ENCODE data around the gene USP3. TPM values are rescaled to one million over a fixed set of nuclear protein-coding genes. Genes with fewer than 3 reads are reported as not detected.
A peak's percentile ranks its signal among the peaks of the same experiment; 100 is the strongest.

USP3 gene
- total and polyA plus RNA-seq, 9 donors: 21.1 to 76.0 (median 60.1) TPM

- WGBS, 3 donors: 7 to 14% (median 12%) methylated on average over 25 to 26 of the region's 26 CpGs
- TF ChIP-seq POLR2A (IDR thresholded peaks at IDR 0.05) (no peak), EP300 (IDR thresholded peaks at IDR 0.05) (no peak), CTCF (IDR thresholded peaks at IDR 0.05) (no peak)
- peak overlapping the region; percentile 65 for H3K4me3 ChIP-seq
- H3K9me3 ChIP-seq: no peaks in the 10 kb centered on the region
- H3K27ac ChIP-seq: peak overlapping the region; percentile 48 to 80
- no peaks in the 10 kb centered on the region for H3K27me3 ChIP-seq
- peaks cover 28% of the 10 kb centered on the region for H3K4me1 ChIP-seq (ENCODE audit: insufficient read depth)
- peak in 1 of 5 donors; percentile 41 for DNase-seq
- intact Hi-C loops (cut with DNase I): loop anchor here in 3 of 4 donors (5.0 to 10.0 kb wide), 3 partner anchors 95 to 105 kb away; partner anchors contain the start of gene USP3 (in 2 of the 3)
- H3K36me3 ChIP-seq: no peaks in the 10 kb centered on the region
These were observed 95.7 kb downstream of the USP3 start for GRCh38 chr15:63600001-63600615.

- peak; percentile 57 for TF ChIP-seq POLR2A (IDR thresholded peaks at IDR 0.05)
- TF ChIP-seq CTCF (IDR thresholded peaks at IDR 0.05): peak in 1 of 3 donors; percentile 43
- no peak for TF ChIP-seq EP300 (IDR thresholded peaks at IDR 0.05)
- intact Hi-C loops (cut with DNase I): loop anchor here in 3 of 4 donors (5.0 to 10.0 kb wide), 3 partner anchors 96 to 106 kb away; partner anchors contain the start of gene USP3 (in 2 of the 3)
- DNase-seq: peak; percentile 78 to 94 (median 87)
- 0% methylated on average over 29 to 60 of the region's 60 CpGs for WGBS, 3 donors
- Histone ChIP-seq H3K4me1 (ENCODE audit: insufficient read depth) (peaks cover 25% of the 10 kb centered on the region), H3K9me3 (no peaks in the 10 kb centered on the region), H3K27me3 (no peaks in the 10 kb centered on the region), H3K27ac (peak overlapping the region; percentile 48 to 80), H3K36me3 (no peaks in the 10 kb centered on the region), H3K4me3 (peak overlapping the region; percentile 65)
These were observed 96.2 kb downstream of the USP3 start for GRCh38 chr15:63600616-63601025.

GRCh38 chr15:63601026-63601703 is 96.8 kb downstream of the USP3 start:
- Histone ChIP-seq H3K27ac (peak overlapping the region; percentile 49 to 51), H3K27me3 (no peaks in the 10 kb centered on the region), H3K4me3 (peak overlapping the region; percentile 65), H3K4me1 (ENCODE audit: insufficient read depth) (peaks cover 23% of the 10 kb centered on the region), H3K9me3 (no peaks in the 10 kb centered on the region), H3K36me3 (no peaks in the 10 kb centered on the region)
- TF ChIP-seq EP300 (IDR thresholded peaks at IDR 0.05): no peak
- TF ChIP-seq POLR2A (IDR thresholded peaks at IDR 0.05): no peak
- TF ChIP-seq CTCF (IDR thresholded peaks at IDR 0.05): no peak
- intact Hi-C loops (cut with DNase I): loop anchor here in 3 of 4 donors (5.0 to 10.0 kb wide), 3 partner anchors 96 to 106 kb away; partner anchors contain the start of gene USP3 (in 2 of the 3)
- peak in 3 of 5 donors; percentile 36 to 65 (median 63) for DNase-seq
- WGBS, 3 donors: 1 to 2% (median 1%) methylated on average over 62 to 63 of the region's 63 CpGs

GRCh38 chr15:63601704-63602185 is 97.4 kb downstream of the USP3 start:
- H3K4me3 ChIP-seq: peak overlapping the region; percentile 65
- no peaks in the 10 kb centered on the region for H3K36me3 ChIP-seq
- intact Hi-C loops (cut with DNase I): loop anchor here in 3 of 4 donors (5.0 to 10.0 kb wide), 3 partner anchors 97 to 107 kb away; partner anchors contain the start of gene USP3 (in 2 of the 3)
- no peak overlapping the region for H3K27ac ChIP-seq
- TF ChIP-seq CTCF (IDR thresholded peaks at IDR 0.05) (no peak), POLR2A (IDR thresholded peaks at IDR 0.05) (no peak), EP300 (IDR thresholded peaks at IDR 0.05) (no peak)
- no peak for DNase-seq
- H3K27me3 ChIP-seq: no peaks in the 10 kb centered on the region
- WGBS, 3 donors: 47 to 61% (median 53%) methylated on average over 9 of the region's 9 CpGs
- H3K9me3 ChIP-seq: no peaks in the 10 kb centered on the region
- peaks cover 20% of the 10 kb centered on the region for H3K4me1 ChIP-seq (ENCODE audit: insufficient read depth)
